ENCODE measurements around the gene BHLHE41. TPM values are rescaled to one million over a fixed set of nuclear protein-coding genes. Genes with fewer than 3 reads are reported as not detected.

The BHLHE41 gene
- polyA plus RNA-seq, 2 of the 4 experiments (the other 2 are of a cell fraction), result 0.41 to 0.81 TPM

- CTCF ChIA-PET, result interaction anchor here (1.0 to 2.2 kb wide), 3 partner anchors 32 to 613 kb away, joined by 3 to 8 read pairs (median 3); no protein-coding TSS in a partner anchor
- H3K4me1 ChIP-seq, result 0 out of 3 replicates have a peak, but pooled peaks cover 3% of the 10 kb centered on the region
- H3K4me2 ChIP-seq, result no peak overlapping the region
- no peak overlapping the region for H3K27ac ChIP-seq
- no peak overlapping the region for H3K4me3 ChIP-seq
- POLR2A ChIA-PET, result no interaction called here
- TF ChIP-seq ESRRA (IDR thresholded peaks at IDR 0.05; ENCODE audit: borderline replicate concordance, low read length), result no peak
- no peak for TF ChIP-seq SREBF2 (IDR thresholded peaks at IDR 0.05)
- no peak for TF ChIP-seq HOXB5 (CRISPR knock-in tag; IDR thresholded peaks at IDR 0.05)
- TF ChIP-seq CHD4 (IDR thresholded peaks at IDR 0.05; ENCODE audit: borderline replicate concordance), result no peak
- no peaks in the 10 kb centered on the region for H3K9me3 ChIP-seq
- ATAC-seq (no peak; a peak in 1 of 6 replicates), DNase-seq (ENCODE audit: low read depth in 1 of 2, low spot score in 1 of 2) (no peak), FAIRE-seq (no peak)
- WGBS (ENCODE audit: missing lambda C conversion rate), result 36% methylated on average over 2 of the region's 2 CpGs
Measured at GRCh38 chr12:26088998-26089397, 35.8 kb downstream of the BHLHE41 start.

- FAIRE-seq (no peak), DNase-seq (ENCODE audit: low read depth in 1 of 2, low spot score in 1 of 2) (no peak), ATAC-seq (no peak)
- WGBS (ENCODE audit: missing lambda C conversion rate), result 54% methylated on average over 1 of the region's 1 CpG
- Histone ChIP-seq H3K27ac (no peak overlapping the region), H3K4me2 (no peak overlapping the region), H3K4me1 (0 out of 3 replicates have a peak, but pooled peaks cover 3% of the 10 kb centered on the region), H3K9me3 (no peaks in the 10 kb centered on the region), H3K4me3 (no peak overlapping the region)
- ChIA-PET CTCF (interaction anchor here (1.7 kb wide), 1 partner anchor 10 kb away, joined by 7 read pairs; no protein-coding TSS in a partner anchor), POLR2A (no interaction called here)
- TF ChIP-seq GATA3 (IDR thresholded peaks at IDR 0.05; ENCODE audit: borderline replicate concordance) (no peak), CTCF (IDR thresholded peaks at IDR 0.05) (no peak), PHF8 (IDR thresholded peaks at IDR 0.05; ENCODE audit: borderline replicate concordance, low read depth) (no peak), ZC3H11A (IDR thresholded peaks at IDR 0.05) (no peak), ZSCAN20 (CRISPR knock-in tag; IDR thresholded peaks at IDR 0.05) (no peak)
Measured at GRCh38 chr12:26086936-26087335, 37.9 kb downstream of the BHLHE41 start.

GRCh38 chr12:26080911-26081310 is 43.9 kb downstream of the BHLHE41 start:
- no peak overlapping the region for H3K27ac ChIP-seq
- H3K4me3 ChIP-seq, result no peak overlapping the region
- 14% methylated on average over 1 of the region's 1 CpG for WGBS (ENCODE audit: missing lambda C conversion rate)
- H3K4me1 ChIP-seq, result no peaks in the 10 kb centered on the region
- H3K9me3 ChIP-seq, result no peaks in the 10 kb centered on the region
- FAIRE-seq (no peak), DNase-seq (ENCODE audit: low read depth in 1 of 2, low spot score in 1 of 2) (no peak), ATAC-seq (no peak)
- ChIA-PET CTCF (interaction anchor here (0.9 to 1.0 kb wide), 2 partner anchors 10 to 18 kb away, joined by 3 read pairs; no protein-coding TSS in a partner anchor), POLR2A (interaction anchor here (0.6 kb wide), 1 partner anchor 1278 kb away, joined by 6 read pairs; no protein-coding TSS in a partner anchor)
- TF ChIP-seq ATOH8 (CRISPR knock-in tag; IDR thresholded peaks at IDR 0.05; ENCODE audit: low read depth), result no peak
- TF ChIP-seq PHF8 (IDR thresholded peaks at IDR 0.05; ENCODE audit: borderline replicate concordance, low read depth), result no peak
- TF ChIP-seq RFX5 (IDR thresholded peaks at IDR 0.05), result no peak
- TF ChIP-seq ZFP36 (IDR thresholded peaks at IDR 0.05; ENCODE audit: borderline replicate concordance, partially characterized antibody), result no peak
- no peak for TF ChIP-seq JUNB (IDR thresholded peaks at IDR 0.05)
- TF ChIP-seq ZC3H11A (IDR thresholded peaks at IDR 0.05), result no peak
- TF ChIP-seq USF2 (IDR thresholded peaks at IDR 0.05), result no peak
- TF ChIP-seq MYC (IDR thresholded peaks at IDR 0.05; ENCODE audit: borderline replicate concordance, low read length), result no peak
- TF ChIP-seq SREBF2 (IDR thresholded peaks at IDR 0.05), result no peak
- TF ChIP-seq TFCP2L1 (CRISPR knock-in tag; IDR thresholded peaks at IDR 0.05), result no peak
- TF ChIP-seq MAZ (IDR thresholded peaks at IDR 0.05; ENCODE audit: borderline replicate concordance, low read depth, low read length), result no peak
- no peak overlapping the region for H3K4me2 ChIP-seq

Measured in A549 (cell line).